Esophagus muscularis mucosa (tissue), 4 donors: ENCODE data around the gene ABHD16B.

ENCODE experiments used
- EP300 ChIP-seq: sonication (generic); formaldehyde crosslinking; IDR thresholded peaks from one replicate; pipeline ENCODE4 v1.6.1; 2017; ENCODE audit warnings: antibody characterized with exemption
- POLR2A ChIP-seq: fragments of 450-650 bp; IDR thresholded peaks from one replicate; pipeline ENCODE4 v1.6.1; 2017; ENCODE audit warnings: antibody characterized with exemption, moderate library complexity, mild to moderate bottlenecking, low read depth
- POLR2AphosphoS5 ChIP-seq, 2 donors: sonication (generic); formaldehyde crosslinking; IDR thresholded peaks; one replicate each; pipeline ENCODE4 v1.6.1; 2017; ENCODE audit warnings: antibody characterized with exemption in 2 of 2
- TF ChIP-seq, protein P1 (sequence below), 3 experiments: fragments of 200-600 bp in 2 of 3; fragments of 450-650 bp in 1 of 3; sonication (generic) in 2 of 3; IDR thresholded peaks; one replicate each; pipeline ENCODE4 v1.5.1; 2017 to 2019; ENCODE audit warnings: antibody characterized with exemption in 3 of 3, mild to moderate bottlenecking in 2 of 3, moderate library complexity in 1 of 3

DNA sequence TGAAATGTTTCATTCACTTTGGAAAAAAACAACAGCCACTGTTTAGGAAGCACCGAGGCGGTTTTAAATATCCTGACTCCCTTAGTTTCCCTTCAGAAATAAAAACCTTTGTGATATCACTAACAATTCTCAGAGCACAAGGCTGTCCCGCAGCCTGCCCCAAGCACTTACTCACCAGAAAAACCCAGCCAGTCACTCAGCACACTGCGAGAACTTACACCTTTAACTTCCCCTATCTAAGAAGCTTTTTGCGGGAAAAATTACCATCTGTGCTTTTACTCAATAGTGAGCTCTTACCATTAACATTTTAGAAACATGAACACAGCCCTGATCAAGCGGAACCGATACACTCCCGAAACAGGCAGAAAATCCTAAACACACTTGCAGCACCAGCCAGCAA lies 39.5 kb upstream of the ABHD16B start:
- TF ChIP-seq POLR2A, result no peak
- TF ChIP-seq, protein P1, sequence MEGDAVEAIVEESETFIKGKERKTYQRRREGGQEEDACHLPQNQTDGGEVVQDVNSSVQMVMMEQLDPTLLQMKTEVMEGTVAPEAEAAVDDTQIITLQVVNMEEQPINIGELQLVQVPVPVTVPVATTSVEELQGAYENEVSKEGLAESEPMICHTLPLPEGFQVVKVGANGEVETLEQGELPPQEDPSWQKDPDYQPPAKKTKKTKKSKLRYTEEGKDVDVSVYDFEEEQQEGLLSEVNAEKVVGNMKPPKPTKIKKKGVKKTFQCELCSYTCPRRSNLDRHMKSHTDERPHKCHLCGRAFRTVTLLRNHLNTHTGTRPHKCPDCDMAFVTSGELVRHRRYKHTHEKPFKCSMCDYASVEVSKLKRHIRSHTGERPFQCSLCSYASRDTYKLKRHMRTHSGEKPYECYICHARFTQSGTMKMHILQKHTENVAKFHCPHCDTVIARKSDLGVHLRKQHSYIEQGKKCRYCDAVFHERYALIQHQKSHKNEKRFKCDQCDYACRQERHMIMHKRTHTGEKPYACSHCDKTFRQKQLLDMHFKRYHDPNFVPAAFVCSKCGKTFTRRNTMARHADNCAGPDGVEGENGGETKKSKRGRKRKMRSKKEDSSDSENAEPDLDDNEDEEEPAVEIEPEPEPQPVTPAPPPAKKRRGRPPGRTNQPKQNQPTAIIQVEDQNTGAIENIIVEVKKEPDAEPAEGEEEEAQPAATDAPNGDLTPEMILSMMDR (IDR thresholded peaks at IDR 0.05), result no peak
- TF ChIP-seq EP300, result no peak
- TF ChIP-seq POLR2AphosphoS5 (IDR thresholded peaks at IDR 0.05), result no peak
